Osteocyte (in vitro differentiated cells): ENCODE results near the gene CBX4. TPM values are rescaled to one million over a fixed set of nuclear protein-coding genes. Genes with fewer than 3 reads are reported as not detected.

Experiments
- DNase-seq: peaks from one replicate; pipeline ENCODE4 v3.0.0; 2021; ENCODE audit warnings: mixed read lengths; ENCODE audit not compliant: unreplicated experiment; ENCODE audit errors: extremely low spot score
- H3K27ac Mint-ChIP-seq: one replicate; pipeline ENCODE4 v1.8.0; 2021; ENCODE audit warnings: mild to moderate bottlenecking, mixed read lengths; ENCODE audit not compliant: unreplicated experiment
- H3K27me3 Mint-ChIP-seq: one replicate; pipeline ENCODE4 v1.8.0; 2021; ENCODE audit warnings: mixed read lengths; ENCODE audit not compliant: unreplicated experiment
- H3K36me3 Mint-ChIP-seq: one replicate; pipeline ENCODE4 v1.8.0; 2021; ENCODE audit warnings: mixed read lengths; ENCODE audit not compliant: unreplicated experiment
- H3K4me1 Mint-ChIP-seq: one replicate; pipeline ENCODE4 v1.8.0; 2021; ENCODE audit warnings: mixed read lengths; ENCODE audit not compliant: unreplicated experiment
- H3K4me3 Mint-ChIP-seq: one replicate; pipeline ENCODE4 v1.8.0; 2021; ENCODE audit warnings: mild to moderate bottlenecking, moderate library complexity, mixed read lengths; ENCODE audit not compliant: unreplicated experiment
- H3K9me3 Mint-ChIP-seq: one replicate; pipeline ENCODE4 v1.8.0; 2021; ENCODE audit warnings: mixed read lengths; ENCODE audit not compliant: unreplicated experiment
- CTCF ChIP-seq: fragments of 200-600 bp; sonication (generic); IDR thresholded peaks from 2 replicates; pipeline ENCODE4 v1.5.0; 2021; ENCODE audit warnings: antibody characterized with exemption, mild to moderate bottlenecking, moderate library complexity
- total RNA-seq: library from RNA; stranded (reverse); gene quantifications from 2 replicates; pipeline ENCODE4 v1.2.1, GENCODE V29; 2021

Gene CBX4
- total RNA-seq, 1 donor from 2014 or later: 23.2 TPM

- peaks cover 6% of the 10 kb centered on the region for H3K4me1 Mint-ChIP-seq
- peaks cover 14% of the 10 kb centered on the region for H3K36me3 Mint-ChIP-seq
- H3K27me3 Mint-ChIP-seq: peaks cover 39% of the 10 kb centered on the region
- H3K27ac Mint-ChIP-seq: no peak overlapping the region
- no peaks in the 10 kb centered on the region for H3K9me3 Mint-ChIP-seq
- no peak for TF ChIP-seq CTCF
- no peak for DNase-seq
- H3K4me3 Mint-ChIP-seq: no peak overlapping the region
These were observed 52.2 kb downstream of the CBX4 start for GRCh38 chr17:79786930-79787643.

GRCh38 chr17:79785900-79786810 is 53.1 kb downstream of the CBX4 start:
- H3K27ac Mint-ChIP-seq: no peak overlapping the region
- peaks cover 3% of the 10 kb centered on the region for H3K4me1 Mint-ChIP-seq
- peaks cover 35% of the 10 kb centered on the region for H3K27me3 Mint-ChIP-seq
- no peak for DNase-seq
- TF ChIP-seq CTCF: no peak
- H3K9me3 Mint-ChIP-seq: no peaks in the 10 kb centered on the region
- H3K36me3 Mint-ChIP-seq: peaks cover 14% of the 10 kb centered on the region
- no peak overlapping the region for H3K4me3 Mint-ChIP-seq

- H3K9me3 Mint-ChIP-seq: no peaks in the 10 kb centered on the region
- H3K4me1 Mint-ChIP-seq: peaks cover 3% of the 10 kb centered on the region
- TF ChIP-seq CTCF: no peak
- no peak for DNase-seq
- H3K27me3 Mint-ChIP-seq: peaks cover 33% of the 10 kb centered on the region
- no peak overlapping the region for H3K4me3 Mint-ChIP-seq
- no peak overlapping the region for H3K27ac Mint-ChIP-seq
- peaks cover 14% of the 10 kb centered on the region for H3K36me3 Mint-ChIP-seq
These were observed 54.0 kb downstream of the CBX4 start for GRCh38 chr17:79785017-79785899.

GRCh38 chr17:79784353-79785016 is 54.8 kb downstream of the CBX4 start:
- DNase-seq: no peak
- peaks cover 14% of the 10 kb centered on the region for H3K36me3 Mint-ChIP-seq
- peaks cover 3% of the 10 kb centered on the region for H3K4me1 Mint-ChIP-seq
- TF ChIP-seq CTCF: no peak
- H3K9me3 Mint-ChIP-seq: no peaks in the 10 kb centered on the region
- no peak overlapping the region for H3K27ac Mint-ChIP-seq
- H3K27me3 Mint-ChIP-seq: peaks cover 30% of the 10 kb centered on the region
- H3K4me3 Mint-ChIP-seq: no peak overlapping the region
